ENCODE results near the gene LGR5. TPM values are rescaled to one million over a fixed set of nuclear protein-coding genes. Genes with fewer than 3 reads are reported as not detected.

Gene LGR5
- total and polyA plus RNA-seq, 2 of the 8 experiments (the other 6 are each of a cell fraction or from before 2014, with no cell fraction given) = 0.08 to 0.19 TPM

GRCh38 chr12:71556448-71556847 is 116.8 kb downstream of the LGR5 start (continued):
- no peak for TF ChIP-seq RBBP5 (IDR thresholded peaks at IDR 0.05; ENCODE audit: borderline replicate concordance, low read depth, low read length)
- TF ChIP-seq POU5F1 (IDR thresholded peaks at IDR 0.05; ENCODE audit: low read depth, low read length) = no peak
- TF ChIP-seq TBP (IDR thresholded peaks at IDR 0.05; ENCODE audit: low read depth, low read length) = no peak
- TF ChIP-seq POLR2A (IDR thresholded peaks at IDR 0.05; ENCODE audit: control extremely low read depth in 1 of 2, low read depth in 2 of 2, low read length in 2 of 2) = no peak
- TF ChIP-seq CHD1 (IDR thresholded peaks at IDR 0.05; ENCODE audit: low read depth, low read length) = no peak
- TF ChIP-seq EP300 (IDR thresholded peaks at IDR 0.05; ENCODE audit: borderline replicate concordance in 1 of 2, low read depth in 2 of 2, low read length in 2 of 2) = no peak
- no peak for TF ChIP-seq CHD7 (IDR thresholded peaks at IDR 0.05; ENCODE audit: insufficient replicate concordance, low read length)
- TF ChIP-seq SUZ12 (IDR thresholded peaks at IDR 0.05; ENCODE audit: low read length) = no peak
- no peak for TF ChIP-seq E2F6 (IDR thresholded peaks at IDR 0.05)
